Measurements from ENCODE around the gene FGFR1OP2.

FGFR1OP2 gene

DNA sequence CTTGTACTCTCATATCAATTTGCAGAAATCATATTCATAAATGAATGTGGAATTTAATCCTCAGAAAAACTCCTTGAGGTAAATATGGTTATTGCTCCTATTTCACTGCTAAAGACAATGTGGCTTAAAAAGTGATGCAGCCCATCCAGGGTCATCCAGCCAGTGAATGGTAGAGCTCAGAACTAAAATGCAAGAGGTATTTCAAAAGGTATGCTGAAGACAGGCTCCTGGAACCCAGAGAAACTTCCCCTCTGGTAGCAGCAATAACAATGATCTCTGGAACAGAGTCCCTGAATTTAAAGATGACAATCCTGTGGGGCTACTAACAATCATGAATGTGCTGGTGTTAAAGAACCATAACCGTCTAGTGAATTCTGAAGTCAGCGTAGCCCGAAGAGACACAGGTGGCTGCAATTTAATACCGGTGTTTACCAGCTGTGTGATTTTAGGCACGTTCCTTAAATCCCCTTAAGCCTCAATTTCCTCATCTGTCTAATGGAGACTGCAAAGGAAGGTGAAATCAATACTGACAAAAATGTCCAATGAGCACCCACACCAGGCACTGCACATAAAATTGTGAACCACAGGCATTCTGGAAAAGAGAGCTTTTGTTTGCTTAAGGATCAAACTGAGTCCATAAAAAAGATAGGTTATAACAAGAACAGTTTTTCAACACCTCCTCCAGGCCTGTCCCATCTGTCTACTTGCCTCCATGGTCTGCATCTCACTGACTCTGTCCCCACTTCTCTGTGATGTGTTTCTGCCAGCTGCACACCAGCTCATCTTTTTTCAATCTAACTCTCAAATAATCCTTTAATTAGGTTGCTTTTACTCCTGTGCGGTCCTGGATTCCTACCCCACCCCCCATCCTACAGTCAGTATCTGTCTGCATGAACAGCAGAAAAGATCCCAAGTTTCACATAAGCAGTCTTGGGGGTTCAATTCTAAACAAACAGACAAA lies 65.4 kb downstream of the FGFR1OP2 start:
- DNase-seq, result no peak

GRCh38 chr12:27005495-27005894 lies 67.2 kb downstream of the FGFR1OP2 start:
- no peak for DNase-seq

DNA sequence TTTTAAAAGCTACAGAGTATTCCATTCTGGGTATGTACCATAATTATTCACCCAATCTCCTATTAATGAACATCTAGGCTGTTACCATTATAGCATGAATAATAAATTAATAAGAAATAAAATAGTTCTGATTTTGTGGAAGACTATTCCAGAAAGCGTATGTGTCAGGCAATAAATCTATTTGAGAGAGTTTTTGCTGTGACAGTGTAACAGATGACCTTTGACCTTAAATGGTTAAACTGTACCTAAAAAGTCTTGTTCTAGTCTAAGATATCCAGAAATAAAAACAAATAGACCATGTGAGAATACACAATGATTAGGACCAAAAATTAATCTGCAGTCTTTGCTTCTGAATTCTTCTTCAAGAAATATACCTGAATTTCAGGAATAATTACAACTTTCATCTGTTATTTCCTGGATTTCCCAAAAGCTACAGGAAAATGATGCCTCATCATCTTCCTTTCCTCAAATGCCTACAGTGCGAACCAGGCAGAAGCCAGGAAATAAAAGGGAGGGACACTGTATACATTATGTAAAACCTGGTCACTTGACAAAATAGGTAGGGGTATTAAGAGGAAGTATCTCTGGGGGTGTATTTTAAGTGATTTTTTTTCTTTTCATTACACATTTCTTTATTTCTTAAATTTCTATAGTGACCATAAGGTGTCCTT lies 68.7 kb downstream of the FGFR1OP2 start:
- no peak for DNase-seq

- peak in 2 of 4 experiments; percentile 37 to 40 for DNase-seq
Measured at GRCh38 chr12:27008081-27008480, 69.8 kb downstream of the FGFR1OP2 start.

DNA sequence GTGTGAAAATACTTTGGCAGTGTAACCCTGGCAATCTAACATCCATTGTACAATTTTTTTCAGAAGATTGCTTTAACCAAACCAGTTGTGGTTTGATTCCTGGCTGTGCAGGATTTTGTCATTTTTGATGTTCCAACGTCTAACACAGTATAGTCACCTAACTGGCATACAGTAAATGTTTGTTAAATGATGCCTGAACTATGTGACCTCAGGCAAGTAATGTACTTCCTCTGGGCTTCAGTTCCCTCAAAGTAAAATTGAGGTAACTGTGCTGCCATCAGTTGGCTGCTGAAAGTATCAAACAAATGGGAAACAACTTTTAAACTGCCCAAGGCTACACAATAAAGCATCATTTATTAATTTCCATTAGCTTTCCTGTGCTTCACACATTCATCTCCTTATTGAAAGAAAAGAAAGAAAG lies 71.6 kb downstream of the FGFR1OP2 start:
- DNase-seq, result peak in 3 of 4 experiments; percentile 22 to 56 (median 43)

- DNase-seq, result no peak
Measured at GRCh38 chr12:27012239-27012981, 74.1 kb downstream of the FGFR1OP2 start.

DNA sequence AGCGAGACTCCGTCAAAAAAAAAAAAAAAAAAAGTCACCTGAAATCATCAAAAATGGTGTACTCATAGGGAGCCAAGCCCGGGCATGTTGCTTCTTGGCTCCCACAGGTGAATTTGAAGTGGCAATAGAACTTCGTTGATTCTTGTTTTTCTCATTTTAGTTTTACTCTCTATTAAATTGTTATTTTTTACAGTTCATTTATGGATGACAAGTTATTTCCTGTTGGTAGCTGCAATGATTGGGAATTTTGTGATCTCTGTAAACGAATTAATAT lies 74.6 kb downstream of the FGFR1OP2 start:
- no peak for DNase-seq

DNA sequence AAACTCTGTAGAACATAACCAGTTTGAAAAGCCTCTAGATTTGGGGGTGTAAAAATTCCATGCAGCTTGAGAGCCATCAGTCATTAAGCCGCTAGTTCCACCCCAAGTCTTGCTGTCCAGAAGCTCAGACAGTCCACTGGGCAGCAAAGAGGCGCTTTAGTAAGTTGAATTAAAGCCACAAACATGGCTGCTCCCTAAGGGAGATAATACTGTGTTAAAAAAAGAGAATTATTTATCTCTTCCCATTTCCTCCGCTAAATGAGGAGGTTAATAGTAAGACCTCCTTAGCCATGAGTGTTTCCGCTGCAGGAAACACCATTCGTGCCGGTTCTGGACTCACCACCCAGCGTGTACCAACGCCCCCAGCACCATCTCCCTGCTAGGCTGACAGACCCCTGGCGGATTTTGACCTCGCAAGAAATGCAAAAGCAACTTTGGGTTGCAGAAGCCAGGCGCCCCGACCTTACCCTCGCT lies 75.4 kb downstream of the FGFR1OP2 start:
- peak; percentile 37 to 48 (median 43) for DNase-seq

GRCh38 chr12:27014085-27014858 lies 76.0 kb downstream of the FGFR1OP2 start, which contains the start of gene TM7SF3:
Gene TM7SF3, minus strand, starts transcription at chr12:27014384. Its CDS starts 216 bp downstream, at chr12:27014168.
- peak; percentile 95 to 98 (median 96) for DNase-seq

- DNase-seq, result peak in 3 of 4 experiments; percentile 2 to 14 (median 12)
Measured at GRCh38 chr12:27014859-27015729, 76.8 kb downstream of the FGFR1OP2 start.

GRCh38 chr12:27015730-27016076 lies 77.4 kb downstream of the FGFR1OP2 start:
- peak in 3 of 4 experiments; percentile 27 to 73 (median 68) for DNase-seq
